T-helper 17 cell (primary cell): ENCODE data around the gene ZBED4. TPM values are rescaled to one million over a fixed set of nuclear protein-coding genes. Genes with fewer than 3 reads are reported as not detected.
"Not testable (repeated sequence)": the region's sequence is repeated elsewhere in the genome, so short reads cannot be mapped to it uniquely, and the experiment has no call there.

Source experiments
- ATAC-seq: fragments of 150-1000 bp; cut with Tn5 transposase; 2 replicates; pipeline ENCODE4 v1.10.0; 2021; ENCODE audit warnings: mild to moderate bottlenecking, moderate library complexity
- DNase-seq, 3 donors: peaks; one replicate each; pipeline versions ENCODE4 v3.0.0 to v3.0.0-alpha.2; 2020 to 2021
- H3K9me3 ChIP-seq: one replicate; pipeline ENCODE4 v1.7.0; 2013; ENCODE audit warnings: low read length, mild to moderate bottlenecking; ENCODE audit not compliant: control insufficient read depth, poor library complexity, severe bottlenecking
- H3K27ac Mint-ChIP-seq: one replicate; pipeline ENCODE4 v1.8.0; 2022; ENCODE audit warnings: mild to moderate bottlenecking, moderate library complexity, mixed read lengths
- H3K27me3 Mint-ChIP-seq: one replicate; pipeline ENCODE4 v1.8.0; 2022; ENCODE audit warnings: mixed read lengths
- H3K36me3 Mint-ChIP-seq: one replicate; pipeline ENCODE4 v1.8.0; 2022; ENCODE audit warnings: low read depth, mixed read lengths
- H3K4me1 Mint-ChIP-seq: one replicate; pipeline ENCODE4 v1.8.0; 2022; ENCODE audit warnings: mild to moderate bottlenecking, mixed read lengths
- H3K4me3 Mint-ChIP-seq: one replicate; pipeline ENCODE4 v1.8.0; 2022; ENCODE audit warnings: mild to moderate bottlenecking, moderate library complexity, mixed read lengths
- total RNA-seq, 4 donors: library from RNA in 2 of 4; stranded (reverse) in 2 of 4; gene quantifications; one replicate each; pipeline ENCODE4 v1.2.3 and lab custom pipeline; 2022 to 2026

The ZBED4 gene
- total RNA-seq, 2 donors from 2014 or later, result 15.4 to 20.4 TPM

GRCh38 chr22:49833340-49834007 lies 20.2 kb upstream of the ZBED4 start:
- Mint-ChIP-seq H3K27ac (no peak overlapping the region), H3K27me3 (no peaks in the 10 kb centered on the region), H3K4me3 (no peak overlapping the region), H3K36me3 (no peaks in the 10 kb centered on the region), H3K4me1 (peaks cover 20% of the 10 kb centered on the region)
- ATAC-seq (no peak), DNase-seq (no peak)
- no peaks in the 10 kb centered on the region for H3K9me3 ChIP-seq

GRCh38 chr22:49838771-49839717 lies 14.6 kb upstream of the ZBED4 start:
- no peaks in the 10 kb centered on the region for H3K27me3 Mint-ChIP-seq
- peak overlapping the region; percentile 97 for H3K27ac Mint-ChIP-seq
- H3K9me3 ChIP-seq, result no peaks in the 10 kb centered on the region
- H3K4me1 Mint-ChIP-seq, result peaks cover 28% of the 10 kb centered on the region
- H3K36me3 Mint-ChIP-seq, result no peaks in the 10 kb centered on the region
- ATAC-seq (peak; percentile 95), DNase-seq (peak; percentile 85 to 91 (median 89))
- peak overlapping the region; percentile 93 for H3K4me3 Mint-ChIP-seq

GRCh38 chr22:49845241-49845640 lies 8.4 kb upstream of the ZBED4 start:
- no peaks in the 10 kb centered on the region for H3K9me3 ChIP-seq
- H3K4me1 Mint-ChIP-seq, result peaks cover 11% of the 10 kb centered on the region
- no peak overlapping the region for H3K4me3 Mint-ChIP-seq
- no peak for DNase-seq
- ATAC-seq, result no peak
- H3K27ac Mint-ChIP-seq, result no peak overlapping the region
- H3K36me3 Mint-ChIP-seq, result no peaks in the 10 kb centered on the region
- H3K27me3 Mint-ChIP-seq, result no peaks in the 10 kb centered on the region

- Mint-ChIP-seq H3K27me3 (no peaks in the 10 kb centered on the region), H3K4me1 (peaks cover 9% of the 10 kb centered on the region), H3K36me3 (no peaks in the 10 kb centered on the region), H3K4me3 (no peak overlapping the region), H3K27ac (no peak overlapping the region)
- ATAC-seq (no peak), DNase-seq (no peak)
- no peaks in the 10 kb centered on the region for H3K9me3 ChIP-seq
Measured at GRCh38 chr22:49845666-49846459, 7.8 kb upstream of the ZBED4 start.

- Mint-ChIP-seq H3K4me3 (peak overlapping the region; percentile 73), H3K4me1 (peaks cover 17% of the 10 kb centered on the region), H3K27me3 (no peaks in the 10 kb centered on the region), H3K27ac (peak overlapping the region; percentile 69), H3K36me3 (no peaks in the 10 kb centered on the region)
- no peak for DNase-seq
- no peak for ATAC-seq
- no peaks in the 10 kb centered on the region for H3K9me3 ChIP-seq
Measured at GRCh38 chr22:49847751-49848689, 5.6 kb upstream of the ZBED4 start.

GRCh38 chr22:49848690-49849160 lies 4.9 kb upstream of the ZBED4 start:
- DNase-seq (no peak), ATAC-seq (no peak)
- no peaks in the 10 kb centered on the region for H3K36me3 Mint-ChIP-seq
- no peaks in the 10 kb centered on the region for H3K27me3 Mint-ChIP-seq
- no peaks in the 10 kb centered on the region for H3K9me3 ChIP-seq
- peaks cover 17% of the 10 kb centered on the region for H3K4me1 Mint-ChIP-seq
- peak overlapping the region; percentile 73 for H3K4me3 Mint-ChIP-seq
- H3K27ac Mint-ChIP-seq, result no peak overlapping the region

- H3K4me1 Mint-ChIP-seq, result peaks cover 17% of the 10 kb centered on the region
- H3K27me3 Mint-ChIP-seq, result no peaks in the 10 kb centered on the region
- DNase-seq, result peak in 1 of 3 donors; percentile 23
- H3K27ac Mint-ChIP-seq, result no peak overlapping the region
- H3K4me3 Mint-ChIP-seq, result peak overlapping the region; percentile 77
- no peaks in the 10 kb centered on the region for H3K36me3 Mint-ChIP-seq
- no peak for ATAC-seq
- H3K9me3 ChIP-seq, result no peaks in the 10 kb centered on the region
Measured at GRCh38 chr22:49849161-49850020, 4.3 kb upstream of the ZBED4 start.

GRCh38 chr22:49850021-49850911 lies 3.4 kb upstream of the ZBED4 start:
- DNase-seq (no peak), ATAC-seq (no peak)
- H3K4me3 Mint-ChIP-seq, result peak overlapping the region; percentile 77
- no peaks in the 10 kb centered on the region for H3K36me3 Mint-ChIP-seq
- no peaks in the 10 kb centered on the region for H3K27me3 Mint-ChIP-seq
- H3K9me3 ChIP-seq, result no peaks in the 10 kb centered on the region
- no peak overlapping the region for H3K27ac Mint-ChIP-seq
- H3K4me1 Mint-ChIP-seq, result peaks cover 24% of the 10 kb centered on the region

- peaks cover 33% of the 10 kb centered on the region for H3K4me1 Mint-ChIP-seq
- DNase-seq, result no peak
Measured at GRCh38 chr22:49850959-49851802, 2.5 kb upstream of the ZBED4 start.

GRCh38 chr22:49852568-49852897 lies 1.1 kb upstream of the ZBED4 start:
- H3K27me3 Mint-ChIP-seq, H3K36me3 Mint-ChIP-seq, ATAC-seq, DNase-seq, H3K9me3 ChIP-seq: not testable (repeated sequence)
- H3K4me1 Mint-ChIP-seq, result peaks cover 36% of the 10 kb centered on the region
- H3K27ac Mint-ChIP-seq, result peak overlapping the region; percentile 63
- peak overlapping the region; percentile 59 for H3K4me3 Mint-ChIP-seq

More at GRCh38 chr22:49850959-49851802, 2.5 kb upstream of the ZBED4 start:
- H3K9me3 ChIP-seq, result no peaks in the 10 kb centered on the region
- peak overlapping the region; percentile 77 for H3K4me3 Mint-ChIP-seq
- H3K27ac Mint-ChIP-seq, result peak overlapping the region; percentile 47
- H3K36me3 Mint-ChIP-seq, result no peaks in the 10 kb centered on the region
- no peak for ATAC-seq
- no peaks in the 10 kb centered on the region for H3K27me3 Mint-ChIP-seq
